Esophagus muscularis mucosa (tissue), 4 donors: ENCODE data around the gene PYGM. TPM values are rescaled to one million over a fixed set of nuclear protein-coding genes. Genes with fewer than 3 reads are reported as not detected.

ENCODE experiments used
- DNase-seq: peaks from one replicate; pipeline ENCODE4 v3.0.0-alpha.2; 2017; ENCODE audit errors: extremely low spot score
- H3K27ac ChIP-seq, 4 donors: fragments of 200-600 bp; sonication (generic); replicated peaks in 1 of 4; 1 replicate in 3 of 4; 2 replicates in 1 of 4; pipeline ENCODE4 v1.5.1; 2016 to 2019; ENCODE audit warnings: mild to moderate bottlenecking in 1 of 4
- H3K27me3 ChIP-seq, 4 donors: fragments of 200-600 bp; sonication (generic); one replicate each; pipeline versions ENCODE4 v1.5.1 to v1.6.0; 2016 to 2019
- H3K36me3 ChIP-seq, 4 donors: fragments of 200-600 bp; sonication (generic); one replicate each; pipeline ENCODE4 v1.5.1; 2016 to 2019
- H3K4me1 ChIP-seq, 4 donors: fragments of 200-600 bp; sonication (generic); one replicate each; pipeline ENCODE4 v1.5.1; 2016 to 2019
- H3K4me3 ChIP-seq, 4 donors: fragments of 200-600 bp; sonication (generic); 1 replicate in 2 of 4; 2 replicates in 2 of 4; pipeline ENCODE4 v1.5.1; 2016 to 2019; ENCODE audit warnings: mild to moderate bottlenecking in 4 of 4, moderate library complexity in 1 of 4
- H3K9me3 ChIP-seq, 4 donors: fragments of 200-600 bp; sonication (generic); 1 replicate in 3 of 4; 2 replicates in 1 of 4; pipeline ENCODE4 v1.5.1; 2016 to 2019
- EP300 ChIP-seq: sonication (generic); formaldehyde crosslinking; IDR thresholded peaks from one replicate; pipeline ENCODE4 v1.6.1; 2017; ENCODE audit warnings: antibody characterized with exemption
- POLR2A ChIP-seq: fragments of 450-650 bp; IDR thresholded peaks from one replicate; pipeline ENCODE4 v1.6.1; 2017; ENCODE audit warnings: antibody characterized with exemption, moderate library complexity, mild to moderate bottlenecking, low read depth
- POLR2AphosphoS5 ChIP-seq, 2 donors: sonication (generic); formaldehyde crosslinking; IDR thresholded peaks; one replicate each; pipeline ENCODE4 v1.6.1; 2017; ENCODE audit warnings: antibody characterized with exemption in 2 of 2
- WGBS: methylation state at CpG from one replicate; pipeline ENCODE4 v1.1.5; 2018; 5-methylcytosine and 5-hydroxymethylcytosine counted together
- intact Hi-C: fragments of 100-400 bp; cut with DNase I; formaldehyde crosslinking; loops from one replicate; pipeline ENCODE4 v1.15.1; 2023
- total RNA-seq, 4 donors: library from RNA; depleted of rRNA; stranded (reverse); fragments of >200 nt; gene quantifications; one replicate each; pipeline versions ENCODE4 v1.1.0 to v1.2.1, GENCODE V29; 2016
- TF ChIP-seq, protein P1 (sequence below), 3 experiments: fragments of 200-600 bp in 2 of 3; fragments of 450-650 bp in 1 of 3; sonication (generic) in 2 of 3; IDR thresholded peaks; one replicate each; pipeline ENCODE4 v1.5.1; 2017 to 2019; ENCODE audit warnings: antibody characterized with exemption in 3 of 3, mild to moderate bottlenecking in 2 of 3, moderate library complexity in 1 of 3

PYGM gene
- total RNA-seq, 4 donors from 2014 or later: 18.4 to 57.2 (median 26.3) TPM

DNA sequence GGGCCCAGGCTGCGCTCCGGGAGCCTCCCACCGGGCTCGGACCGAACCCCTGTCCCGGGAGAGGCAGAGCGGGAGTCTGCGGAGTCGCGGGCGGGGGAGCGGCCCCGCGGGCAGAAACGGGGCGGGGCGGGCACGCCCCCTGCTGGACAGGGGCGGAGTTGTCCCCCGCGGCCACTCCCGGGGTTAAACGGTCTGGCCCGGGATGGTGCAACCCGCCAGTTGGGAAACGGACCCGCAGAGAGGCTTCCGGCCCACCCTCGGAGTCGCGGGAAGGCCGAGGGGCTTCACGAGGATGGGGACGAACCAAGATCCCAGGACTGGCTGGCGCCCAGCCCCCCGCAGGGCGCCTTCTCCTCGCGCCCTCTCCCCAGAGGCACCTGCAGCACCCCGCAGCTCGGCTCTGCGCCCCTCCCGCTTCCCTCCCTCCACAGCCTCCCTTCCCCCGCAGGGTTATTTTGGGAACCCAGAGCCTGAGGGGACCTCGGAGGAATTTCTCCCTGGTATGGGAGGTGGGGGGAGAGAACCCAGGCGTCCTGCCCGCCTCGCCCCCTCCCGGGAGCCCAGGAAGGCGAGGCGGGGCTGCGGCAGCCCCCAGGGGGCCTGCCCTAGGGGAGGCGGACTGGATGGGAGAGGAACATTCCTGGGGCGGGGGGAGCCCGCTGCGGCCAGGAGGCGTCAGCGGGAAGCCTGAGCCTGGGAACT lies 16.7 kb downstream of the PYGM start:
- H3K4me3 ChIP-seq: peak overlapping the region; percentile 59 to 73 (median 69)
- H3K27ac ChIP-seq: peak overlapping the region; percentile 92 to 99 (median 96)
- no peak for DNase-seq

GRCh38 chr11:64742087-64742888 lies 17.5 kb downstream of the PYGM start:
- no peaks in the 10 kb centered on the region for H3K9me3 ChIP-seq
- no peaks in the 10 kb centered on the region for H3K27me3 ChIP-seq
- 24% methylated on average over 34 of the region's 54 CpGs for WGBS
- intact Hi-C loops: loop anchor here (5.0 kb wide), 1 partner anchor 35 kb away; the partner anchor contains the start of gene SF1
- peak overlapping the region; percentile 59 to 73 (median 69) for H3K4me3 ChIP-seq
- peaks cover 28 to 59% (median 54%) of the 10 kb centered on the region in 4 donors for H3K4me1 ChIP-seq
- H3K27ac ChIP-seq: peak overlapping the region; percentile 92 to 99 (median 96)
- DNase-seq: no peak
- peaks cover 4 to 33% (median 11%) of the 10 kb centered on the region in 4 donors for H3K36me3 ChIP-seq
- TF ChIP-seq EP300 (no peak), POLR2AphosphoS5 (IDR thresholded peaks at IDR 0.05) (no peak), POLR2A (no peak)
- TF ChIP-seq, protein P1, sequence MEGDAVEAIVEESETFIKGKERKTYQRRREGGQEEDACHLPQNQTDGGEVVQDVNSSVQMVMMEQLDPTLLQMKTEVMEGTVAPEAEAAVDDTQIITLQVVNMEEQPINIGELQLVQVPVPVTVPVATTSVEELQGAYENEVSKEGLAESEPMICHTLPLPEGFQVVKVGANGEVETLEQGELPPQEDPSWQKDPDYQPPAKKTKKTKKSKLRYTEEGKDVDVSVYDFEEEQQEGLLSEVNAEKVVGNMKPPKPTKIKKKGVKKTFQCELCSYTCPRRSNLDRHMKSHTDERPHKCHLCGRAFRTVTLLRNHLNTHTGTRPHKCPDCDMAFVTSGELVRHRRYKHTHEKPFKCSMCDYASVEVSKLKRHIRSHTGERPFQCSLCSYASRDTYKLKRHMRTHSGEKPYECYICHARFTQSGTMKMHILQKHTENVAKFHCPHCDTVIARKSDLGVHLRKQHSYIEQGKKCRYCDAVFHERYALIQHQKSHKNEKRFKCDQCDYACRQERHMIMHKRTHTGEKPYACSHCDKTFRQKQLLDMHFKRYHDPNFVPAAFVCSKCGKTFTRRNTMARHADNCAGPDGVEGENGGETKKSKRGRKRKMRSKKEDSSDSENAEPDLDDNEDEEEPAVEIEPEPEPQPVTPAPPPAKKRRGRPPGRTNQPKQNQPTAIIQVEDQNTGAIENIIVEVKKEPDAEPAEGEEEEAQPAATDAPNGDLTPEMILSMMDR (IDR thresholded peaks at IDR 0.05): no peak

More for the DNA sequence above, 16.7 kb downstream of the PYGM start:
- Histone ChIP-seq H3K9me3 (no peaks in the 10 kb centered on the region), H3K27me3 (no peaks in the 10 kb centered on the region), H3K4me1 (peaks cover 28 to 61% (median 55%) of the 10 kb centered on the region in 4 donors), H3K36me3 (peaks cover 4 to 25% (median 6%) of the 10 kb centered on the region in 4 donors)
- 0% methylated on average over 7 of the region's 58 CpGs for WGBS
- intact Hi-C loops: loop anchor here (5.0 kb wide), 1 partner anchor 34 kb away; the partner anchor contains the start of gene SF1
- TF ChIP-seq EP300 (no peak), POLR2AphosphoS5 (IDR thresholded peaks at IDR 0.05) (peak; percentile 71 to 88), POLR2A (peak; percentile 34)
- TF ChIP-seq, protein P1 (IDR thresholded peaks at IDR 0.05): peak; percentile 84 to 90 (median 88)

- no peaks in the 10 kb centered on the region for H3K27me3 ChIP-seq
- peak overlapping the region; percentile 59 to 73 (median 69) for H3K4me3 ChIP-seq
- TF ChIP-seq POLR2AphosphoS5 (IDR thresholded peaks at IDR 0.05) (no peak), EP300 (no peak), POLR2A (no peak)
- TF ChIP-seq, protein P1 (IDR thresholded peaks at IDR 0.05): no peak
- DNase-seq: no peak
- peaks cover 28 to 57% (median 54%) of the 10 kb centered on the region in 4 donors for H3K4me1 ChIP-seq
- H3K27ac ChIP-seq: peak overlapping the region; percentile 92 to 99 (median 96)
- no peaks in the 10 kb centered on the region for H3K9me3 ChIP-seq
- peaks cover 7 to 40% (median 19%) of the 10 kb centered on the region in 4 donors for H3K36me3 ChIP-seq
- intact Hi-C loops: loop anchor here (5.0 kb wide), 1 partner anchor 36 kb away; the partner anchor contains the start of gene SF1
- 68% methylated on average over 11 of the region's 24 CpGs for WGBS
Measured at GRCh38 chr11:64741375-64742086, 18.2 kb downstream of the PYGM start.

DNA sequence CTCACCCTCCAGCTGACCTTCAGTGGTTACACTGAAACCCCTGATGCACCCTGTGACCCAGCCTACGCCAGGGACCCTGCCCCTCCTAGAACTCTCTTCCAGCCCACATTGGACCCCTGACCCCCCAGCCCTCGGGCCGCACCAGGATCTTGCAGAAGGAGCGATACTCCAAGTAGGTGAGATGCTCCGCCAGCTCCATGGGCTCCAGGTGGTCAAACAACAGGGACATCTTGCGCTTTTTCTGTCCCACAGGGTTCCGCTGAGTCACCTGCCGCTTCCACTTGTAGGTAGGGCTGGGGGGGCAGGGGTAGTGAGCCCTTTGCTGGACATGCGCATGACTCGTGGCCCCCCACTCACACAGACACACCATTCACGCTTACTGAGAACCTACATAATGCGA lies 19.9 kb downstream of the PYGM start:
- intact Hi-C loops: loop anchor here (5.0 kb wide), 1 partner anchor 37 kb away; the partner anchor contains the start of gene SF1
- no peak for DNase-seq
- H3K27ac ChIP-seq: no peak overlapping the region
- no peak overlapping the region for H3K4me3 ChIP-seq
- H3K27me3 ChIP-seq: no peaks in the 10 kb centered on the region
- H3K9me3 ChIP-seq: no peaks in the 10 kb centered on the region
- no peak for TF ChIP-seq EP300
- peaks cover 20 to 46% (median 38%) of the 10 kb centered on the region in 4 donors for H3K4me1 ChIP-seq
- peaks cover 7 to 57% (median 34%) of the 10 kb centered on the region in 4 donors for H3K36me3 ChIP-seq
- 92% methylated on average over 12 of the region's 12 CpGs for WGBS
